GM18499 (cell line): ENCODE measurements around the gene PLCG1.
"Not testable (repeated sequence)": the region's sequence is repeated elsewhere in the genome, so short reads cannot be mapped to it uniquely, and the experiment has no call there.

Source experiments
- ATAC-seq: cut with Tn5 transposase; IDR thresholded peaks from one replicate; pipeline ENCODE4 v1.9.1; 2021; ENCODE audit warnings: moderate number of reproducible peaks; ENCODE audit not compliant: insufficient read depth, unreplicated experiment

Gene PLCG1

GRCh38 chr20:41136680-41137613 is at the start of gene PLCG1:
Gene PLCG1, plus strand, starts transcription at chr20:41137543. Its CDS starts 99 bp downstream, at chr20:41137642.
- ATAC-seq, result peak; percentile 28

GRCh38 chr20:41087777-41088176 is 49.6 kb upstream of the PLCG1 start:
- no peak for ATAC-seq

- no peak for ATAC-seq
Measured at GRCh38 chr20:41089555-41089954, 47.8 kb upstream of the PLCG1 start.

- ATAC-seq, result no peak
Measured at GRCh38 chr20:41091927-41092326, 45.4 kb upstream of the PLCG1 start.

GRCh38 chr20:41094353-41095055 is 42.8 kb upstream of the PLCG1 start:
- ATAC-seq, result no peak

- ATAC-seq, result no peak
Measured at GRCh38 chr20:41095110-41095969, 42.0 kb upstream of the PLCG1 start.

- ATAC-seq, result no peak
Measured at GRCh38 chr20:41098703-41099250, 38.6 kb upstream of the PLCG1 start.

- no peak for ATAC-seq
Measured at GRCh38 chr20:41100001-41100480, 37.3 kb upstream of the PLCG1 start.

GRCh38 chr20:41101660-41102059 is 35.7 kb upstream of the PLCG1 start:
- ATAC-seq, result no peak

GRCh38 chr20:41108531-41108930 is 28.8 kb upstream of the PLCG1 start:
- no peak for ATAC-seq

- no peak for ATAC-seq
Measured at GRCh38 chr20:41110012-41110411, 27.3 kb upstream of the PLCG1 start.

- ATAC-seq, result no peak
Measured at GRCh38 chr20:41110930-41111577, 26.3 kb upstream of the PLCG1 start.

GRCh38 chr20:41111578-41111951 is 25.8 kb upstream of the PLCG1 start:
- no peak for ATAC-seq

- ATAC-seq, result no peak
Measured at GRCh38 chr20:41116282-41116956, 20.9 kb upstream of the PLCG1 start.

GRCh38 chr20:41118159-41118558 is 19.2 kb upstream of the PLCG1 start:
- ATAC-seq, result not testable (repeated sequence)

GRCh38 chr20:41118632-41119031 is 18.7 kb upstream of the PLCG1 start:
- ATAC-seq, result no peak

GRCh38 chr20:41119614-41120561 is 17.5 kb upstream of the PLCG1 start:
- no peak for ATAC-seq

GRCh38 chr20:41121399-41121798 is 15.9 kb upstream of the PLCG1 start:
- no peak for ATAC-seq
